NT2/D1 (cell line): Measurements from ENCODE around the gene EEF1G.

ENCODE experiments used
- SUZ12 ChIP-seq: IDR thresholded peaks from 2 replicates; pipeline ENCODE4 v1.6.1; 2011; ENCODE audit not compliant: insufficient read length, insufficient read depth; ENCODE audit errors: extremely low read depth
- YY1 ChIP-seq: IDR thresholded peaks from 2 replicates; pipeline ENCODE4 v1.6.1; 2011; ENCODE audit not compliant: insufficient read length, insufficient read depth
- ZNF274 ChIP-seq: IDR thresholded peaks from 2 replicates; pipeline ENCODE4 v1.6.1; 2011; ENCODE audit warnings: mild to moderate bottlenecking, low read depth, low read length

- TF ChIP-seq SUZ12 = no peak
- TF ChIP-seq YY1 = no peak
- TF ChIP-seq ZNF274 = no peak
Observed at GRCh38 chr11:62613291-62613778, 39.6 kb upstream of the EEF1G start.
